Measurements from ENCODE around the gene AGPAT3.

The AGPAT3 gene

GRCh38 chr21:43982489-43983078 lies 117.6 kb downstream of the AGPAT3 start:
- DNase-seq, result no peak

DNA sequence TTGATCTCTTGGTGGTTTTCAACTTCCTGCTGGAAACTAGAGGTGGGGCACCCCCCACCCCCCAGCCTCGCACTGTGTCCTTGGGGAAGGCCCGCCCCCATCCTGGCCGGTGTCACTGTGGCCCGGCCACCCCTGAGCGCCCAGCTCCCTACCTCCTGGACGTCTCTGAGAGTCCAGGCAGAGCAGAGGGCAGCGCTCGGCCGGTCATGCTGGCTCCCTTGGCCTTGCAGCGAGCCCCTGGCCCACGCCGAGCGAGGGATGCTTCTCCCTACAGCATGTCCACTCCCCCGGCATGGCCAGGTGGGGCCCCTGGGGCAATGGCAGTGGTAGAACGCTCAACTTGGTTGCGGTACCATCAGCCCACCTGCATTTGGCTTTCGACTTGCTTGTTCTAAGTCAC lies 118.4 kb downstream of the AGPAT3 start:
- no peak for DNase-seq

DNA sequence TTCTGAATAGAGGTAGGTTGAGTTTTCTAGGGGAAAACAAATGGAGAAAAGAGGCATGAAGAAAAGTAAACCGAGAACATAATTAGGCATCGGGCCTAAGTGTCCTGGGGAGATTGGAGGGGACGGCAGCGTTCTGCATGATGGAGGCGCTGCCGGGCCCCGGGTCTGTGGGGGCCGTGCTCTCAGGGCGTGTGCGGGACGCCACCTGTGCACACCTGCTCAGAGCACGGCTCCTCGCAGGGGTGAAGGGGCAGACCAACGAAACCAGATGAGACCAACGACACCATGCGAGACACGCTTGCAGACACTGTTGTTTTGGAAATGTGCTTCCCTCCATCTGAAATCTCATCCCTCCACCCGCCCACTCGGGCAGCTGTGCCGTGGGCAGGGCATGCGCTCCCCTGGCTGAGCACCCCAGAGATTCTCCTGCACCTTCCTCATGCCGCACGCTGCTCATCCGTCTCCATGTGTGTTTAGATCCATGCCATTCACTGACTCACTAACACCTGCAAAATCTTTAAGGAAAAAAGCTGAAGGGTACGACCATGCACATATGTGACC lies 118.9 kb downstream of the AGPAT3 start:
- no peak for DNase-seq

- DNase-seq, result no peak
Observed at GRCh38 chr21:43984905-43985689, 120.1 kb downstream of the AGPAT3 start.

- DNase-seq, result no peak
Observed at GRCh38 chr21:43985690-43986251, 120.7 kb downstream of the AGPAT3 start.

DNA sequence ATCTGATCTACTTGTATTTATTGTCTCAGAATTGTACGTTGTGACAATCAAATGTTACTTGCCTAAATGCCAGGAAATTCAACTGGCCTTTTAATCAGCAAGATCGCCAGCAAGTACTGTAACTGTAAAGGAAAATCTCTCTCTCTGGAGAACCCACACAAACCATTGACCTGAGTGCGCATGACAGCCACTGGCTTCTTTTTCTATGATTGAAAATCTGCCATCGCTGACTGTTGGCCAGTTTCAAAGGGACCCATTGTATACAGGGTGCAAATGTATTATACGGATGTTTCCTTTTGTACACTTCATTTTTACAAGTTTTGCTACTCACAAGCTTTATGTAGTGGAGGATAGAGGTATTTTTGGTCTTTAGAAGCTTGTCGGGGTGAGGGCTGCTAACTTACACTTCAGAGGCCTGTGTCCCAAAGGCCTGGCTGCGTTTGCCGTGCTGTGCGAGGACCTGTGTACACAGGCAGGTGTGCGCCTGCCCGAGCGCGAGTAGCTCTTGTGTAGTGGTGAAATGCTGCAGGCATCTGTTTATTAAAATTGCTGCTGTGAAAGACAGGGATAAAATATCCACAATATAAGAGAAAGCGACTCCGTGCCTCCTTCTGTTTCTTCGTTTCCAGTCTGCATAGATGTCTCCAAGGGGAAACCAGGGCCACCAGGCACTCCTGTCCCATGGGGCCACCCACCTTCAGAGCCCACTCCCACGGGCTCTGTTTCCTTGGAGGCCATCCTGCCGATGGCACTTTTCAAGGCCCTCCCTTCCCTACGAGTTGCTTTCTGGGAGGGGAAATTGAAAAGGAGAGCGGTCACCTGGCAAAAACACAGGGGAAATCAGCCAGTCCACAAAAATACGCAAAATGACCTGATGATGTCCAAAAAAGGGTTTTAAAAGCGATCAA lies 121.8 kb downstream of the AGPAT3 start:
- no peak for DNase-seq

DNA sequence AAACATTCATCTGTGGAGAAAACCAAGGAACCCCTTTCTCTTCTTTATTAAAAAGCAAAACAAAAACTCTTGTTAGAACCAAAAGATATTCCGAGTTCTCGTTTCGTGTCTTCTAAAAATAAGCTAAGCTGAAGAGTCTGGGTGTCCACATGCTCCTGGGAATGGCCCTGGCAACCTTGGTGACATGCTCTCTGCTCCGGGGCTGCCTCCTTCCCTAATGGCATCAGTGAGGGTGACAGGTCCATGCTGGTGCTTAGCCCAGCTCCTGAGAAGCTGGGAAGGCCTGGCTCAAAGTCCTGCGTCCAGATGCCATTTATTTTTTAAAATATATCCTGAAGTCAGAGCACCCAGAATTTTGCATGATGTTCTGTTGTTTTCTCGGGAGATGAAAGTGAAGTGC lies 122.5 kb downstream of the AGPAT3 start:
- DNase-seq, result no peak

DNA sequence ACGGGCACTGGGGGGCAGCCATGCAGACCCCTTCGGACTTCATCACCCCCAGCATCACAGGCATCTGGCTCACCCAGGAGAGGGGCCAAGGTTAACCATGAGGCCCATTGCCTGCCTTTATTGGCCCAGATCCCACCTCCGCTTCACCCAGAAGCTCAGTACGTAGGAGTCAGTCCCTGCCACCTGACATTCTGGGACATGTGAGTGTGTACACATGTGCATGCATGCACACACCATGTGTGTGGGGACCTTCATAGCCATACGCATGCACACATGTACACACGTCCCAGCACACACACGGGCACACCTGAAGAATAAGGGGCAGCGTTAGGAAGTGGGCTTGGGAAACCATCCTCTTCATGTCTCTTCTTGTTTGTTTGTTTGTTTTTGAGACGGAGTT lies 123.0 kb downstream of the AGPAT3 start:
- no peak for DNase-seq

DNA sequence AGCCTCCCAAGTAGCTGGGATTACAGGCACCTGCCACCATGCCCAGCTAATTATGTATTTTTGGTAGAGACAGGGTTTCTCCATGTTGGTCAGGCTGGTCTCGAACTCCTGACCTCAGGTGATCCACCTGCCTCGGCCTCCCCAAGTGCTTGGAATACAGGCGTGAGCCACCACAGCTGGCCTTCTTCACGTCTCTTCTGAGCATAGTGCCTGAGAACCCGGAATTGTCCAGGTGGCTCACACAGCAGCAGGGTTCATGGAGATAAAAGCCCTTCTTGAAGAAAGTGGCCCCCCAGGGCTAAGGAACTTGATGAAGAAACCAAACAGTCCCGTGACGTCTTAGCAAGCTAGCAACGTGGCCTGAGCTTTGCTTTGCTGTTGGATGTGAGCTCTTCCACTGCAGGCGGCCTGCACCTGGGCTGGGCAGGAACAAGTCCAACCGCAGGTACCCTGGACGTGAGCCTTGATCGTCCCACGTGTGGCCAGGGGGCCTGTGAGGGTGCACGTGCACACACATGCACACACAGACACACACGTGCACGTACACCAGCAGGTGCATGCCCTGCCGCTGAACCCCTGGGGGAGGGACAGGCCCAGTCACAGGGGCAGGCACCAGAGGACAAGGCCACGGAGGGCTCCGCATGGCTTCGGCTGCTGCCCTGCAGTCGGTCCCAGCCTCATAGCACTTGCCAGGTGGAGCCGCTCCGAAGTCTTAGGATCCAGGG lies 123.6 kb downstream of the AGPAT3 start:
- DNase-seq, result no peak

DNA sequence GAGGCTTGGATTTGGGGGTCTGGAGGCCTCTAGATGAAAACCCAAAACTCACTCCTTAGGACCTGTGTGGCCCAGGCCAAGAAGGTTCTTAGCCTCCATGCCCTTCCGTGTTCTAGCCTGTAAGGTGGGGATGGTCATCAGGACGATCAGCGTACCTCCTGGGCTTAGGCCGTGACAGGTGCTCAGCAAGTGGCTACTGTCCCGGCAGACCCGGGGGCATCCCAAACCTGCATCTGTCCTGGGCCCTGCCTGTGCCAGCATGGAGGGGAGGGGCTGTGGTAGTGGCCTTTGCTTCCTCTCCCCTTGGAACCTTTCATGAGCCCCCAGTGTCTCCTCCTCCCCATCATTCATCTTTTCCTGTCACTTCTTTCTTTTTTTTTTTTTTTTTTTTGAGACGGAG lies 124.4 kb downstream of the AGPAT3 start:
- DNase-seq, result no peak

GRCh38 chr21:43991447-43991991 lies 126.5 kb downstream of the AGPAT3 start:
- DNase-seq, result no peak

DNA sequence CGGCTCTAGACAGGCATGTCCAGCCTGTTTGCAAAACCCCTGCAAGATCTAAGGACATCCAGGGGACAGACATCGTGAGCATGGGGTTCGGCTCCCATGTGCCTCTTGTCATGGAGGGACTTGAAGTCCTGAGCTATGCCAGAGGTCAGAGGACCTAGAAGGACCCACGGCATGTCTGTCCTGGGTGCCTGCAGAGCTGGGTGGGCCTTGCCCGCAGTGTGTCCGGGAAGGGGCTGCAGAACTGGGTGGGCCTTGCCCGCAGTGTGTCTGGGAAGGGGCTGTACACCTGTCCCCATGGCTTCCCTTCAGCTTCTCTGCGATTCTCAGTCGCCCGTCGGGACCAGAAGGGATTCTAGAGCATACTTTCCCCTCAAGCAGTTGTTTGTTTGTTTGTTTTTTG lies 127.1 kb downstream of the AGPAT3 start:
- DNase-seq, result no peak

GRCh38 chr21:43993420-43993934 lies 128.5 kb downstream of the AGPAT3 start:
- DNase-seq, result no peak

DNA sequence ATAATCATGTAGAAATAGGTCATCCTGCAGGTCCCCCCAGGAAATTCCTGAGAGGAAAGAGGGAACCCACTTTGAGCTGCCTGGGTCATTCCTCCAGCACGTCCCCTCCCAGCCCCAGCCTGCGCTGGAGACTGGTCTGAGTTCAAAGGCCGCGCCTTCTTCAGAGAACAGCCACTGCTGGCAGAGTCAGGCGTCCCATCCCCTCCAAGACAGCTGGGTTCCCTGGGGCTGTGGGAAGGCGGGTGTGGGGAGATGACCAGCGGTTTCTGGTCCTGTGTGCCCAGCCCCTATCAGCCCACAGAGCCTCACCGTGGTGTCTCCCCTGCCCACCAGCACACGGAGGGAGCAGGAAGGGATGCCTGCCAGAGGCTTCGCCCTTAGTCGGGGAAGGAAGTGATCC lies 129.1 kb downstream of the AGPAT3 start:
- no peak for DNase-seq

DNA sequence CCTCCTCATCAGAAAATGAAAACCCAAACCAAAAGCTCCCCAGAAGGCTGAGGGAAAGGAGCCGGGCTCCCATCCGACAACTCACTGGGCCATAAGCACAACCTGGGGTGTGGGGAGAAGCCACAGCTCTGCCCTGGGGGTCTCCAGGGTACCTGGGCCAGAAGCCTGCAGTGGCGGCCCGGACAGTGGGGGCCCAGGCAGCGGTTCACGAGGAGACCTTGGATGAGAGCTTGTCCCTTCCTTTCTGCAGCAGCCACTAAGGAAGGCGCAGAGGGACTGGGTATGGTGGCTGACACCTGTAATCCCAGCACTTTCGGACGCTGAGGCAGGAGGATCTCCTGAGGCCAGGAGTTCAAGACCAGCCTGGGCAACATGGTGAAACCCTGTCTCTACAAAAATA lies 129.6 kb downstream of the AGPAT3 start:
- no peak for DNase-seq

DNA sequence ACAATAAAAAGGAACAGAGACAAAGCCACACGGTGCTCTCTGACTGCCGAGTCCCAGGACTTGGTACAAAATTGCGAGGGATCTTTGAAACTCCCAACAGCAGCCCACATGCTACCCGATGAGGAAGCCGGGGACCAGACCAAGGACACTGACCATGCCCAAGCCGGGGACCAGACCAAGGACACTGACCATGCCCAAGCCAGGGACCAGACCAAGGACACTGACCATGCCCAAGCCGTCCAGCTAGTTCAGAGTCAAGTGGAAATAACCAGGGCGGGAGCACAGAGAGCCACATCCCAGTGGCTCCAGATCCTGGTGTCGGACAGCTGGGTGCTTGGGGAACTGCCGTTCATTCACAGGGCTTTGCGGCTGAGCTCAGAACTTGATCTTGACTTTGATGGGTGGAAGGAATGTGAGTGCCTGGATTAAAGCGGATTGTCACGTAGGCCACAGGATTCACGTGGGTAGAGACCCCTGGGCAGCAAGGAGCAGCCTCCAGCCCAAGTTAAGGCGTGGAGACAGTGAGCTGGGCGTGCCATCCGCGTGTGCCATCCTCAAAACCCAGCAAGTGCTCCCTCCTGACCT lies 130.6 kb downstream of the AGPAT3 start:
- no peak for DNase-seq

DNA sequence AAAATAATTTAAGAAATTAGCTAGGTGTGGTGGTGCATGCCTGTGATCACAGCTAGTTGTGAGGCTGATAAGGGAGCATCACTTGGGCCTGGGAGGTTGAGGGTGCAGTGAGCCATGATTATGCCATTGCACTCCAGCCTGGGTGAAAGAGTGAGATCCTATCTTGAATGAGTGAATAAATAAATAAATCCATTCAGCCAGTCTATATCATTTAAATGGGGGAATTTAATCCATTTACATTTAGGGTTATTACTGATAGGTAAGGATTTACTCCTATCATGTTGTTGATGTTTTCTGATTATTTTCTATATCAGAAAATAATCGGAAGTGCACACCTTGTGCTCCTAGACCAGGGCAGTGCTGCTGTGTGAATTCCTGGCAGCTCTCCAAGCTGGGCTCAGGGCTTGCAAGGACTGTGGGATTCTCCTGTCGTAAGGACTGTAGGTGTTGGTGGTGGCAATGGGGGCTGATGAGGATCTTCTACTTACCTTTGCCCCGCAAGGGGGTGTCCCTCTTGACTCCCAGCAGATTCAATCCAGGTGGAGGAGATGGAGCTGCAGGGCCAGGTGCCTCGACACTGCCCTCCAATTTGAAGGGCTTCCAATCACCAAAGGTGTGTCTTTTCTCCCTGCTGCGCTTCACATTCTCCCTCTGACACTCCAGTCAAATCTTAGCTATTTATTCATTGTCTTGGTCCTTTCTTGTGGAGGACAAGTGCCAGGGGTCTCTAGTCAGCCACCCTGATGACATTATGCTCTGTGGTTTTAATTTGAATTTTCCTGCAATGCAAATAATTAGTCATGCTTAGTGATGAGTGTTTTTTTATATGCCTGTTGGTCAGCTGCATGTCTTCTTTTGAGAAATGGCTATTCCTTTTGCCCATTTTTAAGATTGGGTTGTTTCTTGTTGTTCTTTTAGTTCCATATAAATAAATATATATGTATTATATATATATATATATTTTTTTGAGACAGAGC lies 133.0 kb downstream of the AGPAT3 start:
- no peak for DNase-seq

- DNase-seq, result no peak
Observed at GRCh38 chr21:44000360-44000759, 135.3 kb downstream of the AGPAT3 start.

- DNase-seq, result no peak
Observed at GRCh38 chr21:44002511-44002910, 137.5 kb downstream of the AGPAT3 start.

DNA sequence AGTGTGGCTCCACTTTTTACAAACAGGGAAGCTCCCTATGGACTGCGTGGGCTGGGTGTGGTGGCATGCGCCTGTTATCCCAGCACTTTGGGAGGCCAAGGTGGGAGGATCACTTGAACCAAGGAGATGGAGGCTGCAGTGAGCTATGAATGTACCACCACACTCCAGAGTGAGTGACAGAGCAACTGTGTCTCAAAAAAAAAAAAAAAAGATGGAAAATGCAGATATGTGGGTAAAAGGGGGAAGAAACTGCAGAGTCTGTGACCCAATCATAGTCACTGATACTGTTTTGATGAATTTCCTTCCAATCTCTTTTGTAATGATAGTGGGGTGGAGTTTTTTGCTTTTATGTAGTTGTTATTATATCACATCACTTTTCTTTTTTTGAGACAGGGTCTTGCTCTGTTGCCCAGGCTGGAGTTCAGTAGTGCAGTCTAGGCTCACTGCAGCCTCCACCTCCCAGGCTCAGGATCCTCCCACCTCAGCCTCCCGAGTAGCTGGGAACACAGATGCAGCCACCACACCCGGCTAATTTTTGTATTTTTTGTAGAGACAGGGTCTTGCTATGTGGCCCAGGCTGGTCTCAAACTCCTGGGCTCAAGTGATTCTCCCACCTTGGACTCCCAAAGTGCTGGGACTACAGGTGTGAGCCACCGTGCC lies 138.4 kb downstream of the AGPAT3 start:
- no peak for DNase-seq
